Hepatocyte (in vitro differentiated cells): ENCODE measurements around the gene LPP. TPM values are rescaled to one million over a fixed set of nuclear protein-coding genes. Genes with fewer than 3 reads are reported as not detected.

Source experiments
- DNase-seq: peaks from one replicate; pipeline ENCODE4 v3.0.0-alpha.2; 2016; ENCODE audit warnings: low spot score
- H2AFZ ChIP-seq: fragments of 200-600 bp; sonication (generic); 2 replicates; pipeline ENCODE4 v1.6.0; 2016; ENCODE audit warnings: antibody characterized with exemption, mild to moderate bottlenecking
- H3K27ac ChIP-seq: fragments of 200-600 bp; sonication (generic); 2 replicates; pipeline ENCODE4 v1.5.1; 2016; ENCODE audit warnings: mild to moderate bottlenecking
- H3K27me3 ChIP-seq: fragments of 200-600 bp; sonication (generic); 2 replicates; pipeline ENCODE4 v1.6.1; 2016
- H3K36me3 ChIP-seq: fragments of 200-600 bp; sonication (generic); replicated peaks from 2 replicates; pipeline ENCODE4 v1.5.1; 2016; ENCODE audit warnings: low read depth; ENCODE audit not compliant: insufficient read depth
- H3K4me1 ChIP-seq: fragments of 200-600 bp; sonication (generic); 2 replicates; pipeline ENCODE4 v1.5.1; 2016; ENCODE audit warnings: mild to moderate bottlenecking, moderate library complexity; ENCODE audit not compliant: insufficient read depth
- H3K4me2 ChIP-seq: fragments of 200-600 bp; sonication (generic); 2 replicates; pipeline ENCODE4 v1.6.0; 2016
- H3K4me3 ChIP-seq: fragments of 200-600 bp; sonication (generic); 2 replicates; pipeline ENCODE4 v1.5.1; 2016; ENCODE audit warnings: mild to moderate bottlenecking
- H3K79me2 ChIP-seq: fragments of 200-600 bp; sonication (generic); 2 replicates; pipeline ENCODE4 v1.6.0; 2017; ENCODE audit warnings: mild to moderate bottlenecking
- H3K9me2 ChIP-seq: fragments of 200-600 bp; sonication (generic); replicated peaks from 2 replicates; pipeline ENCODE4 v1.6.0; 2017; ENCODE audit warnings: mild to moderate bottlenecking; ENCODE audit not compliant: insufficient read depth
- H3K9me3 ChIP-seq: fragments of 200-600 bp; sonication (generic); 2 replicates; pipeline ENCODE4 v1.5.1; 2016; ENCODE audit warnings: low read depth, mild to moderate bottlenecking
- H4K20me1 ChIP-seq: fragments of 200-600 bp; sonication (generic); 2 replicates; pipeline ENCODE4 v1.6.0; 2016; ENCODE audit warnings: mild to moderate bottlenecking; ENCODE audit not compliant: insufficient read depth, poor library complexity, severe bottlenecking
- EZH2 ChIP-seq: fragments of 200-600 bp; sonication (generic); IDR thresholded peaks from 2 replicates; pipeline ENCODE4 v1.6.1; 2016; ENCODE audit warnings: antibody characterized with exemption, mild to moderate bottlenecking, borderline replicate concordance
- EZH2phosphoT487 ChIP-seq: fragments of 200-600 bp; sonication (generic); IDR thresholded peaks from one replicate; pipeline ENCODE4 v1.6.1; 2018; ENCODE audit warnings: antibody characterized with exemption, mild to moderate bottlenecking, low read depth, moderate library complexity; ENCODE audit not compliant: unreplicated experiment, severe bottlenecking
- WGBS: methylation state at CpG from one replicate; pipeline ENCODE4 v1.1.6; 2016; ENCODE audit warnings: low lambda C conversion rate; ENCODE audit errors: missing lambda C conversion rate; 5-methylcytosine and 5-hydroxymethylcytosine counted together
- polyA plus RNA-seq: library from polyadenylated mRNA; unstranded; fragments of >200 nt; fragmentation: Nextera tagmentation; extraction: Ambion mirVana; gene quantifications from 2 replicates; pipeline ENCODE4 v1.2.1, GENCODE V29; 2016
- total RNA-seq: library from RNA; depleted of rRNA; stranded (reverse); fragments of >200 nt; gene quantifications from 2 replicates; pipeline ENCODE4 v1.2.3, GENCODE V29; 2014
- TF ChIP-seq, protein P1 (sequence below): fragments of 200-600 bp; sonication (generic); IDR thresholded peaks from 2 replicates; pipeline ENCODE4 v1.5.1; 2016; ENCODE audit warnings: antibody characterized with exemption, mild to moderate bottlenecking; ENCODE audit not compliant: poor library complexity

LPP gene
- total and polyA plus RNA-seq, 2 experiments from 2014 or later: 53.2 to 73.8 TPM

DNA sequence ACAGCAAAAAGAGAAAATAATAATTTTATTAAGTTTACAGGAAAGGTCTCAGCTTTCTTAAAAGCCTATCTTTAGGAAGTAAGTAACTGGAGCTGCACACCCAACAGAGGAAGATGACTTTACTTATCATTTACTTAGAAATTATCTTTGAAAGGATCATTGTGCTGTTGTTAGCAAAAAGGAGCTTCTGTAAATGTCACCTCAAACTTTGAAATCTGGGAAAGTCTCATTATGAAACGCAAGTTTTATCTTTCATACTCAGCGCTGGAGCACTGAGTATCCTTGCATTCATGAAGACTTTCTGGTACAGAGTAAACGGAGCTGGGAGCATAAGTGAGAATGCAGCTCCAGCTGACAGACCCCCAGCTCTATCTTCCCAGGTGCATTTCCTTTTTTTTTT, 526.6 kb downstream of the LPP start:
- no peak for TF ChIP-seq EZH2
- TF ChIP-seq EZH2phosphoT487: no peak
- TF ChIP-seq, protein P1, sequence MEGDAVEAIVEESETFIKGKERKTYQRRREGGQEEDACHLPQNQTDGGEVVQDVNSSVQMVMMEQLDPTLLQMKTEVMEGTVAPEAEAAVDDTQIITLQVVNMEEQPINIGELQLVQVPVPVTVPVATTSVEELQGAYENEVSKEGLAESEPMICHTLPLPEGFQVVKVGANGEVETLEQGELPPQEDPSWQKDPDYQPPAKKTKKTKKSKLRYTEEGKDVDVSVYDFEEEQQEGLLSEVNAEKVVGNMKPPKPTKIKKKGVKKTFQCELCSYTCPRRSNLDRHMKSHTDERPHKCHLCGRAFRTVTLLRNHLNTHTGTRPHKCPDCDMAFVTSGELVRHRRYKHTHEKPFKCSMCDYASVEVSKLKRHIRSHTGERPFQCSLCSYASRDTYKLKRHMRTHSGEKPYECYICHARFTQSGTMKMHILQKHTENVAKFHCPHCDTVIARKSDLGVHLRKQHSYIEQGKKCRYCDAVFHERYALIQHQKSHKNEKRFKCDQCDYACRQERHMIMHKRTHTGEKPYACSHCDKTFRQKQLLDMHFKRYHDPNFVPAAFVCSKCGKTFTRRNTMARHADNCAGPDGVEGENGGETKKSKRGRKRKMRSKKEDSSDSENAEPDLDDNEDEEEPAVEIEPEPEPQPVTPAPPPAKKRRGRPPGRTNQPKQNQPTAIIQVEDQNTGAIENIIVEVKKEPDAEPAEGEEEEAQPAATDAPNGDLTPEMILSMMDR: no peak
- H4K20me1 ChIP-seq: no peaks in the 10 kb centered on the region
- no peak overlapping the region for H2AFZ ChIP-seq
- H3K27me3 ChIP-seq: no peaks in the 10 kb centered on the region
- no peaks in the 10 kb centered on the region for H3K36me3 ChIP-seq
- H3K9me2 ChIP-seq: no peaks in the 10 kb centered on the region
- H3K4me2 ChIP-seq: no peak overlapping the region
- peaks cover 20% of the 10 kb centered on the region for H3K79me2 ChIP-seq
- no peak overlapping the region for H3K4me3 ChIP-seq
- H3K4me1 ChIP-seq: peaks cover 23% of the 10 kb centered on the region
- no peaks in the 10 kb centered on the region for H3K9me3 ChIP-seq
- WGBS: 90% methylated on average over 3 of the region's 3 CpGs
- DNase-seq: no peak
- no peak overlapping the region for H3K27ac ChIP-seq

GRCh38 chr3:188682316-188682715, 528.4 kb downstream of the LPP start:
- Histone ChIP-seq H3K36me3 (no peaks in the 10 kb centered on the region), H4K20me1 (no peaks in the 10 kb centered on the region), H2AFZ (no peak overlapping the region), H3K4me1 (peaks cover 35% of the 10 kb centered on the region), H3K27ac (peak overlapping the region; percentile 81), H3K4me3 (no peak overlapping the region), H3K9me2 (no peaks in the 10 kb centered on the region), H3K27me3 (no peaks in the 10 kb centered on the region), H3K9me3 (no peaks in the 10 kb centered on the region), H3K4me2 (no peak overlapping the region), H3K79me2 (peaks cover 19% of the 10 kb centered on the region)
- DNase-seq: no peak
- 93% methylated on average over 4 of the region's 4 CpGs for WGBS
- TF ChIP-seq, protein P1: no peak
- TF ChIP-seq EZH2phosphoT487 (no peak), EZH2 (no peak)

GRCh38 chr3:188683032-188683521, 529.1 kb downstream of the LPP start:
- peak; percentile 20 for DNase-seq

More at GRCh38 chr3:188683032-188683521, 529.1 kb downstream of the LPP start:
- Histone ChIP-seq H2AFZ (no peak overlapping the region), H3K79me2 (peaks cover 22% of the 10 kb centered on the region), H3K36me3 (no peaks in the 10 kb centered on the region), H3K27me3 (no peaks in the 10 kb centered on the region), H3K4me1 (peaks cover 35% of the 10 kb centered on the region), H3K27ac (peak overlapping the region; percentile 81), H4K20me1 (no peaks in the 10 kb centered on the region), H3K4me3 (no peak overlapping the region), H3K4me2 (no peak overlapping the region), H3K9me3 (no peaks in the 10 kb centered on the region), H3K9me2 (no peaks in the 10 kb centered on the region)
- WGBS: 91% methylated on average over 3 of the region's 3 CpGs
- TF ChIP-seq EZH2phosphoT487 (no peak), EZH2 (no peak)
- TF ChIP-seq, protein P1: no peak
